ENCODE measurements around the gene REC8.

DNA sequence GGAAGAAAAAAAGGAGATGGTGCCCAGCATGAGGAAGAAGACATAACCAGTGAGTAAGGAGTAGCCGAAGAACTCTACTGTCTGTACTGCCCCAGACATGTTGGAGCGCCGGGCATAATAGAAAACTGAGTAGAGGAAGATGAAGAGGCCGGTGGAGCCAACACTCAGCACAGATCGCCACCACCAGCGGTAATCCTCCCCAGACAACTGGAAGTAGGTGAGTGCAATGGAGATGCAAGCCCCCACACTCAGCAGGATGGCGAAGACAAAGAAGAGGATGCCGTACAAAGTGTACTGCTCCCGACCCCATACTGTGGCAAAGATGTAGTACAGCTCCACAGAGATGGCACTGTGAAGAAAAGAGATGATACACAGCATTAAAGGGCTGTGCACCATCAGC lies 17.6 kb downstream of the REC8 start:
- TF ChIP-seq, protein P1, sequence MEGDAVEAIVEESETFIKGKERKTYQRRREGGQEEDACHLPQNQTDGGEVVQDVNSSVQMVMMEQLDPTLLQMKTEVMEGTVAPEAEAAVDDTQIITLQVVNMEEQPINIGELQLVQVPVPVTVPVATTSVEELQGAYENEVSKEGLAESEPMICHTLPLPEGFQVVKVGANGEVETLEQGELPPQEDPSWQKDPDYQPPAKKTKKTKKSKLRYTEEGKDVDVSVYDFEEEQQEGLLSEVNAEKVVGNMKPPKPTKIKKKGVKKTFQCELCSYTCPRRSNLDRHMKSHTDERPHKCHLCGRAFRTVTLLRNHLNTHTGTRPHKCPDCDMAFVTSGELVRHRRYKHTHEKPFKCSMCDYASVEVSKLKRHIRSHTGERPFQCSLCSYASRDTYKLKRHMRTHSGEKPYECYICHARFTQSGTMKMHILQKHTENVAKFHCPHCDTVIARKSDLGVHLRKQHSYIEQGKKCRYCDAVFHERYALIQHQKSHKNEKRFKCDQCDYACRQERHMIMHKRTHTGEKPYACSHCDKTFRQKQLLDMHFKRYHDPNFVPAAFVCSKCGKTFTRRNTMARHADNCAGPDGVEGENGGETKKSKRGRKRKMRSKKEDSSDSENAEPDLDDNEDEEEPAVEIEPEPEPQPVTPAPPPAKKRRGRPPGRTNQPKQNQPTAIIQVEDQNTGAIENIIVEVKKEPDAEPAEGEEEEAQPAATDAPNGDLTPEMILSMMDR (conservative IDR thresholded peaks at IDR 0.05; ENCODE audit: low read depth, low read length): no peak
- no peak for TF ChIP-seq POLR2A (IDR thresholded peaks at IDR 0.05; ENCODE audit: low read depth, low read length)
- TF ChIP-seq RAD21 (IDR thresholded peaks at IDR 0.05; ENCODE audit: low read length): no peak
- no peak for TF ChIP-seq NFE2L2 (IDR thresholded peaks at IDR 0.05; ENCODE audit: low read depth, low read length)
- TF ChIP-seq RFX5 (IDR thresholded peaks at IDR 0.05; ENCODE audit: low read depth, low read length): no peak
- no peak for TF ChIP-seq BHLHE40 (IDR thresholded peaks at IDR 0.05; ENCODE audit: low read depth, low read length)
- no peak for TF ChIP-seq SMC3 (IDR thresholded peaks at IDR 0.05; ENCODE audit: low read depth, low read length)
- TF ChIP-seq MAFK (IDR thresholded peaks at IDR 0.05; ENCODE audit: low read depth, low read length): no peak
- TF ChIP-seq, protein P2, sequence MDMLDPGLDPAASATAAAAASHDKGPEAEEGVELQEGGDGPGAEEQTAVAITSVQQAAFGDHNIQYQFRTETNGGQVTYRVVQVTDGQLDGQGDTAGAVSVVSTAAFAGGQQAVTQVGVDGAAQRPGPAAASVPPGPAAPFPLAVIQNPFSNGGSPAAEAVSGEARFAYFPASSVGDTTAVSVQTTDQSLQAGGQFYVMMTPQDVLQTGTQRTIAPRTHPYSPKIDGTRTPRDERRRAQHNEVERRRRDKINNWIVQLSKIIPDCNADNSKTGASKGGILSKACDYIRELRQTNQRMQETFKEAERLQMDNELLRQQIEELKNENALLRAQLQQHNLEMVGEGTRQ (IDR thresholded peaks at IDR 0.05; ENCODE audit: low read depth, low read length): no peak
